ENCODE results near the gene NUP160. TPM values are rescaled to one million over a fixed set of nuclear protein-coding genes. Genes with fewer than 3 reads are reported as not detected.
A peak's percentile ranks its signal among the peaks of the same experiment; 100 is the strongest.

The NUP160 gene
- total RNA-seq, 1 experiment from 2014 or later, result 89.9 TPM

- no peak for TF ChIP-seq FOXP4 (CRISPR knock-in tag; IDR thresholded peaks at IDR 0.05)
- TF ChIP-seq ERG (CRISPR knock-in tag; IDR thresholded peaks at IDR 0.05), result no peak
- no peak for TF ChIP-seq AFF4 (CRISPR knock-in tag; IDR thresholded peaks at IDR 0.05; ENCODE audit: borderline replicate concordance)
- no peak for TF ChIP-seq TEAD1 (CRISPR knock-in tag; IDR thresholded peaks at IDR 0.05)
These were observed 2.2 kb upstream of the NUP160 start (continued) for GRCh38 chr11:47850337-47850736.

- peak overlapping the region; percentile 99 for H3K27ac Mint-ChIP-seq
- ATAC-seq (peak; percentile 30), DNase-seq (ENCODE audit: low spot score) (no peak)
- peak overlapping the region; percentile 99 for H3K4me3 Mint-ChIP-seq
- H3K27me3 Mint-ChIP-seq (ENCODE audit: low read depth), result no peaks in the 10 kb centered on the region
- H3K4me1 Mint-ChIP-seq, result peaks cover 18% of the 10 kb centered on the region
- CTCF ChIA-PET, result no interaction called here
- POLR2A ChIA-PET, result no interaction called here
- H3K9me3 Mint-ChIP-seq, result no peaks in the 10 kb centered on the region
- peaks cover 17% of the 10 kb centered on the region for H3K36me3 Mint-ChIP-seq
- TF ChIP-seq RORB (CRISPR knock-in tag; IDR thresholded peaks at IDR 0.05) (no peak), MYBL2 (CRISPR knock-in tag; IDR thresholded peaks at IDR 0.05) (no peak), FOXP4 (CRISPR knock-in tag; IDR thresholded peaks at IDR 0.05) (no peak), ELF4 (CRISPR knock-in tag; IDR thresholded peaks at IDR 0.05; ENCODE audit: low read depth) (no peak), TCF7 (CRISPR knock-in tag; IDR thresholded peaks at IDR 0.05; ENCODE audit: low read depth) (no peak), ZNF281 (CRISPR knock-in tag; IDR thresholded peaks at IDR 0.05) (no peak), CTCF (IDR thresholded peaks at IDR 0.05) (no peak), KAT7 (CRISPR knock-in tag; IDR thresholded peaks at IDR 0.05; ENCODE audit: borderline replicate concordance) (no peak), IRF2 (CRISPR knock-in tag; IDR thresholded peaks at IDR 0.05; ENCODE audit: borderline replicate concordance, low read depth) (no peak), ZSCAN18 (CRISPR knock-in tag; IDR thresholded peaks at IDR 0.05) (no peak), ZNF138 (CRISPR knock-in tag; conservative IDR thresholded peaks at IDR 0.05) (no peak), NR3C1 (CRISPR knock-in tag; conservative IDR thresholded peaks at IDR 0.05; ENCODE audit: low read depth) (no peak), E2F1 (CRISPR knock-in tag; IDR thresholded peaks at IDR 0.05) (no peak), CREM (CRISPR knock-in tag; IDR thresholded peaks at IDR 0.05) (no peak), FOXP1 (CRISPR knock-in tag; IDR thresholded peaks at IDR 0.05; ENCODE audit: borderline replicate concordance) (no peak)
These were observed 578 bp upstream of the NUP160 start for GRCh38 chr11:47848700-47849155.
